ENCODE results near the gene LRRN2. TPM values are rescaled to one million over a fixed set of nuclear protein-coding genes. Genes with fewer than 3 reads are reported as not detected.

The LRRN2 gene
- total and polyA plus RNA-seq, 2 of the 8 experiments (the other 6 are each of a cell fraction or from before 2014, with no cell fraction given), result 1.8 to 2.3 TPM

DNA sequence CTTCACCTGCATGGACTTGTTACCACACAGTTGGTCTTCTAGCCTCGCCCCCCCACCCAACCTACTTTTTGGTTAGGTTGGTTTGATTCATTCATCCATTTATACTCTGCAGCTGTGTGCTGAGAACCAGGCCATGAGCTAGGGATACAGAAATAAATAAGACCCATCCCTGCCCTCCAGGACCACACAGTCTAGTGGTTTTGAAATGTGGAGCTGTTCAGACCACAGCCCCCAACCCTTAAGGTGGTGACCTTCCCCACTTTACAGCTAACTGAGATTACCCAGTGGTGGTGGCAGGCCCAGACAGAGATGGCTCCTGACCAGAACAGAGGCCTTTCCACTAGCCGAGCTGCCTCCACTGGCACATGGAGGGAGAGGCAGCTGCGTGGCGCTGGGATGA lies 37.0 kb downstream of the LRRN2 start:
- Histone ChIP-seq H3K27ac (ENCODE audit: low read depth, low read length) (no peak overlapping the region), H3K4ac (replicated peaks; ENCODE audit: insufficient read length, low read depth, low read length) (no peak overlapping the region), H3K23ac (ENCODE audit: insufficient read length) (no peak overlapping the region), H4K91ac (replicated peaks; ENCODE audit: insufficient read length, low read length) (no peak overlapping the region), H3K36me3 (ENCODE audit: control insufficient read depth in 2 of 4, insufficient read depth in 4 of 4, low read length in 3 of 4) (no peaks in the 10 kb centered on the region), H2BK15ac (ENCODE audit: low read length) (no peak overlapping the region), H3K14ac (ENCODE audit: insufficient read length) (no peak overlapping the region), H2AK5ac (ENCODE audit: low read depth, low read length) (no peak overlapping the region), H3K9me3 (ENCODE audit: insufficient read depth in 2 of 2, low read depth in 1 of 2, low read length in 1 of 2) (no peaks in the 10 kb centered on the region), H3K79me1 (ENCODE audit: low read depth, low read length) (no peaks in the 10 kb centered on the region), H3K79me2 (ENCODE audit: control insufficient read depth in 1 of 2, insufficient read depth in 2 of 2, low read length in 2 of 2) (no peaks in the 10 kb centered on the region), H3K4me1 (replicated peaks in 1 of 4; ENCODE audit: control insufficient read depth in 3 of 4, insufficient read depth in 4 of 4, low read length in 3 of 4) (peaks cover 12 to 27% (median 16%) of the 10 kb centered on the region in 4 experiments), H2BK120ac (replicated peaks; ENCODE audit: low read depth, low read length) (no peak overlapping the region), H3K27me3 (replicated peaks in 1 of 4; ENCODE audit: control insufficient read depth in 3 of 4, extremely low read depth in 1 of 4, insufficient read depth in 3 of 4, low read length in 3 of 4) (peaks cover 0 to 8% (median 0%) of the 10 kb centered on the region in 4 experiments; a peak in 2 of 7 replicates), H2BK5ac (ENCODE audit: low read depth, low read length) (no peak overlapping the region), H4K20me1 (replicated peaks in 1 of 2; ENCODE audit: control insufficient read depth in 1 of 2, insufficient read depth in 2 of 2, low read length in 2 of 2) (peaks cover 0 to 6% of the 10 kb centered on the region in 2 experiments), H4K8ac (ENCODE audit: extremely low read depth, insufficient read depth, low read length) (no peak overlapping the region), H3K18ac (ENCODE audit: extremely low read depth, low read length) (no peak overlapping the region), H3K4me2 (ENCODE audit: insufficient read depth in 1 of 2, low read depth in 2 of 2, low read length in 2 of 2) (no peak overlapping the region), H3K4me3 (ENCODE audit: extremely low read depth in 1 of 4, insufficient read depth in 2 of 4, low read depth in 3 of 4, low read length in 4 of 4) (no peak overlapping the region), H3K23me2 (ENCODE audit: low read depth, low read length) (no peaks in the 10 kb centered on the region; the same call in 1 of the 2 replicates), H3K9ac (replicated peaks in 1 of 4; ENCODE audit: extremely low read depth in 1 of 4, low read depth in 3 of 4, low read length in 3 of 4) (no peak overlapping the region), H2AFZ (ENCODE audit: low read length) (no peak overlapping the region), H2BK20ac (ENCODE audit: low read length) (no peak overlapping the region), H4K5ac (ENCODE audit: insufficient read length, low read depth, low read length) (no peak overlapping the region), H2BK12ac (ENCODE audit: low read depth, low read length) (peak overlapping the region; percentile 75; the same call in 1 of the 2 replicates), H3K56ac (replicated peaks; ENCODE audit: insufficient read length, low read depth, low read length) (no peak overlapping the region)
- DNase-seq (ENCODE audit: low read depth in 1 of 2, low spot score in 2 of 2) (no peak), FAIRE-seq (no peak)
- ChIA-PET CTCF (ENCODE audit: partially characterized antibody) (interaction anchor here (0.5 to 1.3 kb wide), 9 partner anchors 22 to 158 kb away, joined by 3 to 7 read pairs (median 3); no protein-coding TSS in a partner anchor), POLR2A (ENCODE audit: partially characterized antibody) (interaction anchor here (0.5 to 0.8 kb wide), 2 partner anchors 36 to 60 kb away, joined by 3 read pairs; no protein-coding TSS in a partner anchor)
- 85% methylated on average over 4 of the region's 4 CpGs; no CpG with 5 or more reads in 1 of the 2 experiments for WGBS, 2 experiments (ENCODE audit: extremely low coverage in 1 of 2, insufficient coverage in 1 of 2, insufficient read length in 1 of 2, insufficient replicate concordance in 2 of 2, low coverage in 1 of 2, low lambda C conversion rate in 2 of 2, missing lambda C conversion rate in 1 of 2)
- TF ChIP-seq POU5F1 (IDR thresholded peaks at IDR 0.05; ENCODE audit: low read depth, low read length) (no peak), NRF1 (IDR thresholded peaks at IDR 0.05; ENCODE audit: low read depth, low read length) (no peak), SRF (IDR thresholded peaks at IDR 0.05; ENCODE audit: low read depth, low read length) (no peak), ZNF274 (IDR thresholded peaks at IDR 0.05; ENCODE audit: borderline replicate concordance, extremely low read depth, low read length) (no peak), SP2 (IDR thresholded peaks at IDR 0.05; ENCODE audit: low read length) (no peak), TAF7 (optimal IDR thresholded peaks at IDR 0.05; ENCODE audit: borderline replicate concordance, low read depth, low read length) (no peak), BACH1 (IDR thresholded peaks at IDR 0.05; ENCODE audit: low read length) (no peak), CHD1 (IDR thresholded peaks at IDR 0.05; ENCODE audit: low read depth, low read length) (no peak), SAP30 (IDR thresholded peaks at IDR 0.05; ENCODE audit: insufficient read depth, insufficient replicate concordance, low read length) (no peak), TBP (IDR thresholded peaks at IDR 0.05; ENCODE audit: low read depth, low read length) (no peak), KDM5A (IDR thresholded peaks at IDR 0.05; ENCODE audit: low read length) (no peak)
- TF ChIP-seq, protein P1, sequence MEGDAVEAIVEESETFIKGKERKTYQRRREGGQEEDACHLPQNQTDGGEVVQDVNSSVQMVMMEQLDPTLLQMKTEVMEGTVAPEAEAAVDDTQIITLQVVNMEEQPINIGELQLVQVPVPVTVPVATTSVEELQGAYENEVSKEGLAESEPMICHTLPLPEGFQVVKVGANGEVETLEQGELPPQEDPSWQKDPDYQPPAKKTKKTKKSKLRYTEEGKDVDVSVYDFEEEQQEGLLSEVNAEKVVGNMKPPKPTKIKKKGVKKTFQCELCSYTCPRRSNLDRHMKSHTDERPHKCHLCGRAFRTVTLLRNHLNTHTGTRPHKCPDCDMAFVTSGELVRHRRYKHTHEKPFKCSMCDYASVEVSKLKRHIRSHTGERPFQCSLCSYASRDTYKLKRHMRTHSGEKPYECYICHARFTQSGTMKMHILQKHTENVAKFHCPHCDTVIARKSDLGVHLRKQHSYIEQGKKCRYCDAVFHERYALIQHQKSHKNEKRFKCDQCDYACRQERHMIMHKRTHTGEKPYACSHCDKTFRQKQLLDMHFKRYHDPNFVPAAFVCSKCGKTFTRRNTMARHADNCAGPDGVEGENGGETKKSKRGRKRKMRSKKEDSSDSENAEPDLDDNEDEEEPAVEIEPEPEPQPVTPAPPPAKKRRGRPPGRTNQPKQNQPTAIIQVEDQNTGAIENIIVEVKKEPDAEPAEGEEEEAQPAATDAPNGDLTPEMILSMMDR (IDR thresholded peaks at IDR 0.05; ENCODE audit: control extremely low read depth in 1 of 3, insufficient read depth in 1 of 3, low read depth in 1 of 3, low read length in 3 of 3), result no peak
